ENCODE results near the gene LPIN1.
"Not testable (repeated sequence)": the region's sequence is repeated elsewhere in the genome, so short reads cannot be mapped to it uniquely, and the experiment has no call there.

LPIN1 gene

DNA sequence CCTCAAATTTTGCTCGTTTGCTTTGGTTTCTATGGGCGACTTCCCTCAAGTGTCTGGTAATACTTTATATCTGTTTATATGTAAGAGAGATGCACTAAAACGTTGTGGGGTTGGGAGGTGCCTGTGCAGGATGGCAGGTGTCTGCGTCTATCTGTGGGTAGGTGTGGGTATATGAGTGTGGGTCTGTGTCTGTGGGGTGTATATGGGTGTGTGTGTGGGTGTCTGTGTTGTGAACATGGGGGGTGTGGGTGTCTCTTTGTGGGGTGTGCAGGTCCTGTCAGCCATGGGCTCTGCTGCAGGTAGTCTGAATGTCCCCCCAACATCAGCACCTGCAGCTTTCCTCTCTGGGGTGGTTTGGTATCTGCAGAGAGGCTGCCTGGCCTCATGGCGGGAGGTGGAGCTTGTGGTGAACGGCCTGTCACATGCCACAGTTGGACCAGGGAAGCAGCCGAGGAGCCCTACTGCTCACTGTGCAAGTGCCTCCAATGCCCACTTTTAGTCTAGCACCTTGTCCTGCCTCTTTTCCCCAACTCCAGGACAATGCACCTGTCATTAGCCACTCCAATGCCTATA is 90.3 kb downstream of the LPIN1 start:
- TF ChIP-seq, protein P1, sequence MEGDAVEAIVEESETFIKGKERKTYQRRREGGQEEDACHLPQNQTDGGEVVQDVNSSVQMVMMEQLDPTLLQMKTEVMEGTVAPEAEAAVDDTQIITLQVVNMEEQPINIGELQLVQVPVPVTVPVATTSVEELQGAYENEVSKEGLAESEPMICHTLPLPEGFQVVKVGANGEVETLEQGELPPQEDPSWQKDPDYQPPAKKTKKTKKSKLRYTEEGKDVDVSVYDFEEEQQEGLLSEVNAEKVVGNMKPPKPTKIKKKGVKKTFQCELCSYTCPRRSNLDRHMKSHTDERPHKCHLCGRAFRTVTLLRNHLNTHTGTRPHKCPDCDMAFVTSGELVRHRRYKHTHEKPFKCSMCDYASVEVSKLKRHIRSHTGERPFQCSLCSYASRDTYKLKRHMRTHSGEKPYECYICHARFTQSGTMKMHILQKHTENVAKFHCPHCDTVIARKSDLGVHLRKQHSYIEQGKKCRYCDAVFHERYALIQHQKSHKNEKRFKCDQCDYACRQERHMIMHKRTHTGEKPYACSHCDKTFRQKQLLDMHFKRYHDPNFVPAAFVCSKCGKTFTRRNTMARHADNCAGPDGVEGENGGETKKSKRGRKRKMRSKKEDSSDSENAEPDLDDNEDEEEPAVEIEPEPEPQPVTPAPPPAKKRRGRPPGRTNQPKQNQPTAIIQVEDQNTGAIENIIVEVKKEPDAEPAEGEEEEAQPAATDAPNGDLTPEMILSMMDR (IDR thresholded peaks at IDR 0.05; ENCODE audit: extremely low read depth, missing control alignments) = no peak
- no peak for DNase-seq (ENCODE audit: low spot score)

DNA sequence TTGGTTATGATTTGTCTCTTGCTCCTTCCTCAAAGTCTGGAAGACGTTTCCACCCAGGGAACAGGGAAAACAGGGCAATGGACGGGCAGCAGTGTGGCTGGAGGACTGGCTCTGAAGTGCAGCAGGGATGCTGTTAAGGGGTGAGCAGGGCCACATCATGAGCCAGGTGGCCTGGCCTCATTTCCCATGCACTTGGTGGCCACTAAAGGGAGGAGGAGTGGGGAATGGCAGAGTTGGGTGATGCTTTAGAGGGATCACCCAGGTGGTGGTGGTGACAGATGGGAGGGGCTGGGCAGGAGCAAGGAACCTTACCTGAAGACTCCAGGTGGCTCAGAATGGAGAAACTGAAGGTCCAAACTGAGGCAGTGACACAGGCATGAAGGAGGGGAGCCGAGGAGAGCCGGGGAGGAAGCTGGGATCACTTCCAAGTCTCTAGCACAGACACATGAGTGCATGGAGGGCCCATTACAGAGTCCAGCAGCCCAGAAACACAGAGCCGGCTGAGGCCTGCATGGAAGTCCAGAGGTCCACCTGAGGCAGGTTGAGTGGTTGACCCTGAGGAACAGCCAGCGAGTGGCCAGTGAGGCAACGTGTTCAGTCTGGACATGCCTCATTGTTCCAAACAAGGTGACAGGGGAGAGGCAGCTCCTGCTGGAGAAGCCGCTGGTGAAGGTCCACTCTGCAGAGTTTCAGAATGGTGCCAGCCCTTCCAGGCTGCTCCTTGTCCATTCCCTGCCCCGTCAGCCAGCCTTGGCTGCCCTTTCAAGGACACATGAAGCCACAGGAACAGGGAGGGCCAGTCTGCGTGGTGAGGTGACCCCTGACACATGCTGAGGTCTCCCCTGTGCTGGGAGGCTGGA is 91.7 kb downstream of the LPIN1 start:
- TF ChIP-seq, protein P1 (IDR thresholded peaks at IDR 0.05; ENCODE audit: extremely low read depth, missing control alignments) = no peak
- no peak for DNase-seq (ENCODE audit: low spot score)

DNA sequence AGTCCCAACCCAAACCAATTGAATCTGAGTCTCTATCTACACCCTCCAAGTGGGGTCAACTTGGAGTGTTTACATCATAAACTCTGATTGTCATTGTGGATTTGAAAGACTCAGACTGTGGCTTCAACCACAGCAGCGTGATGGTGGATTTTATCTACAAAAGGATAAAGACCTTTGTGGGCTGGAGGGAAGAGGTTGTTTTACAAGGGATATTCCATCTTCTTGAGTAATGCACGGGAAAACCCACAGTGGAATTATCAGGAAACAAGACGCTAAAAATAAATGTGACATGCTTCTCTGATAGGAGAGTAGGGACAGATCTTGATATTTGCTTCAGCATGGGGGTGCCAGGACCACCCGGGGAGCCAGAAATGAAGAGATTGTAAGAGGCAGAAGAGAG is 93.5 kb downstream of the LPIN1 start:
- DNase-seq (ENCODE audit: low spot score) = no peak

DNA sequence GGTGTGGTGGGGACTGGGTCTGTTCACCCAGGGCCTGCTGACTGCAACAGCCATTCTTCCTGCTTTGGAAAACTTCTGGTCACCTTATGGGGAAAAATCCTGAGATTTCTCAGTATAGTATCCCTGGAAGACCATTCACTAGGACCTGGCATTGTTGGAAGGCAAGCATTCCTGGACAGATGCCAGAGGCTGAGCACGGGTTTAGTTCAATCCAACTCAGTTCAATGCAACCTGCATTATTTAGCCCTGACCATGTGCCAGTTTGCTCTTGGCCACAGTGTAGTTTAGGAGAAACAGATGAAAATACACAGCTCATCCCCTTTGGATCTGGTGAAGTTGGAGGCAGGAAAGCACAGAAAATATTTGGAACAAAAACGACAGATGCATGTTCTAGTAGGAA is 95.9 kb downstream of the LPIN1 start:
- TF ChIP-seq, protein P1 (IDR thresholded peaks at IDR 0.05; ENCODE audit: extremely low read depth, missing control alignments) = no peak
- no peak for DNase-seq (ENCODE audit: low spot score)

More for the DNA sequence above, 93.5 kb downstream of the LPIN1 start:
- TF ChIP-seq, protein P1 (IDR thresholded peaks at IDR 0.05; ENCODE audit: extremely low read depth, missing control alignments) = no peak

DNA sequence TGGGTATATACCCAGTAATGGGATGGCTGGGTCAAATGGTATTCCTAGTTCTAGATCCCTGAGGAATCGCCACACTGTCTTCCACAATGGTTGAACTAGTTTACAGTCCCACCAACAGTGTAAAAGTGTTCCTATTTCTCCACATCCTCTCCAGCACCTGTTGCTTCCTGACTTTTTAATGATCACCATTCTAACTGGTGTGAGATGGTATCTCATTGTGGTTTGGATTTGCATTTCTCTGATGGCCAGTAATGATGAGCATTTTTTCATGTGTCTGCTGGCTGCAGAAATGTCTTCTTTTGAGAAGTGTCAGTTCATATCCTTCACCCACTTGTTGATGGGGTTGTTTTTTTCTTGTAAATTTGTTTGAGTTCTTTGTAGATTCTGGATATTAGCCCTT is 98.4 kb downstream of the LPIN1 start:
- not testable (repeated sequence) for DNase-seq (ENCODE audit: low spot score)

DNA sequence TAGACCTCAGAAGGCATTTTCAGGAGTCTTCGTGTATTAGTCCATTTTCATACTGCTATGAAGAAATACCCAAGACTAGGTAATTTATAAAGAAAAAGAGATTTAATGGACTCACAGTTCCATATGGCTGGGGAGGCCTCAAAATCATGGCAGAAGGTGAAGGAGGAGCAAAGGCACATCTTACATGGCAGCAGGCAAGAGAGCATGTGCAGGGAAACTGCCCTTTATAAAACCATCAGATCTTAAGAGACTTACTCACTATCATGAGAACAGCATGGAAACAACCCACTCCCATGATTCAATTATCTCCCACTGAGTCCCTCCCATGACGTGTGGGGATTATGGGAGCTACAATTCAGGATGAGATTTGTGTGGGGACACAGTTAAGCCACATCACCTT is 101.5 kb downstream of the LPIN1 start:
- not testable (repeated sequence) for DNase-seq (ENCODE audit: low spot score)

DNA sequence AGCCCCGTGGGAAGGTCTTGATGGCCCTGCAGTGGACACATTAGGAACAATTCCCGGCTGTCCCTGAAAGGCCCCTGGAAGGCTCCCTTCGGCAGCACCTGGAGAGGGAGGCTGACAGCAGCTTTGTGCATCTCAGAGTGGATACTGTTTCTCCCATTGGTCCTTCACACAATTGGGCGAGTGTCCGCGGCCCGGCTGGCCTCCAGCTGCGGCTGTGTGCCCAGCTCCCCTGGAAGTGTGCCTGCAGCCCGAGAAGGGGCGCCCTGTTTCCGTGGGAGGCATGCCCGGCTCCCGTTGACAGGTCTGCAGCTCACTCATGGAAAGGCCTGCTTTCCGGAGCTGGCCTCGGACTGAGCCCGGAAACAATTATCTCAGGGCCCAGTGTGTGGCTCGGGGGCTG is 103.7 kb downstream of the LPIN1 start:
- TF ChIP-seq, protein P1 (IDR thresholded peaks at IDR 0.05; ENCODE audit: extremely low read depth, missing control alignments) = no peak
- DNase-seq (ENCODE audit: low spot score) = no peak

DNA sequence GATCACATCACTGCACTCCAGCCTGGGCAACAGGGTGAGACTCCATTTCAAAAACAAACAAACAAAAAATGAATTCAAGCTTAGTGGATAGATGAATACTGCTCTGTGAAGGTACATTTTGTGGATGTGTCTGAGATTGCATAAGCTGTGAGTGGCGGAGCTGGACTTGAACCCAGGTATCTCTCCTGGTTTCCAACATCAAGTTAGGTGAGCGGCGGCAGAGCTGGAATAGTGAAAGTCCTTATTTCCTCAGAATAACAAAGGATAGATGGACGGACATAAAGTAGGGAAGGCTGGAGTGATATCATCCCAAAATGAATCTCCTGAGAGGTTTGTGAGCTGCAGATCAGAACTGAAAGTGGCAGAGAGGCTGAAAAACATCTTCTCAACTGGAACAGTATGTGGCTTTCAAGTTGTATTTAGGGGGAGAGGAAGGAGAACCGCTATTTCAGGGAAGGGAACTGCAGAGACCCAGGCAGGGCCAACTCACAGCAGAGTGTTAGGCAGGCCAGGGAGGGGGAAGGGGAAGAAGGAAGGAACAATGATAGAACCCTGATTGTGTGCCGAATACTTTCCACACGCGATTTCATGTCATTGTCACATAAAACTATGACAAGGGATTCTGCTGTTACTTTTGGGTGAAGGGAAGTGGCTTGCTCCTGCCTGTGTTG is 106.2 kb downstream of the LPIN1 start:
- TF ChIP-seq, protein P1 (IDR thresholded peaks at IDR 0.05; ENCODE audit: extremely low read depth, missing control alignments) = no peak
- DNase-seq (ENCODE audit: low spot score) = no peak
